ENCODE data around the gene TNNT3.

Gene TNNT3

DNA sequence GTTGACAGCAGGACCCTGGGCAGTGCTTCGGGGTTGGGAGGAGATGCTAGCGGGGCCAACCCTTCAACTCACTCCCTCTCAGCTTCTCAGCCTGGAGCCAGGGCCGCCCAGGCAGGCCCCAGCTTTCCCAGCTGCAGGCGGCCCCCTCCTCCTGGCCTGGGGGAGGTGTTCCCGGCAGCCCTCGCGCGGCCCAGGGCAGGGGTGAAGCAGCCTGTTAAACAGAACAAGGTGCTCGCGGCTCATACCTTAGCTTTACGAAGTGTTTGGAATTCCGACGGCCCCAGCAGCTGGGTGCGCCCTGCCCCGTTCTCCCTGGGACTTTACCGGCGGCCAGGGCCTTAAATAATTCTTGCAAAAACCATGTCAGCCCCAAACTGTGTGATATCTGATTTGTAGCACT is 44.8 kb downstream of the TNNT3 start:
- DNase-seq = no peak

DNA sequence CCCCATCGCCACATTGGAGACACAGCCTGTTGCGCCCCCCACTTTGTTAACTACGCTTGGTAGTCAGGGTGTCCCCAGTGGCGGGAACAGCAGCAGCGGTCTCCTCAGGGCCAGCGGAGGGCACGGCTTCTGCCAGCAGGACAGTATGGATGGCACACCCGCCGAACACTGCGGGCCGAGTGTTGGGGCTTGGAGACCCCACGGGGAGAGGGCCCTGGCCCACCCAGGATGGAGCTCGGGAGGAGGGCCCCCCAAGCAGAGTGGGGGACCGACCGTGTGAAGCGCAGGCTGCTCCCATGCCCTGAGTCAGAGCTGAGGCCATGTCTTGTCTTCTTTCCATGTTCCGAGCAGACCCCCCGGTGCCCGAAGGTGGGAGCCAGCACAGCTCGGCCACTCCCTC is 45.5 kb downstream of the TNNT3 start:
- no peak for DNase-seq

DNA sequence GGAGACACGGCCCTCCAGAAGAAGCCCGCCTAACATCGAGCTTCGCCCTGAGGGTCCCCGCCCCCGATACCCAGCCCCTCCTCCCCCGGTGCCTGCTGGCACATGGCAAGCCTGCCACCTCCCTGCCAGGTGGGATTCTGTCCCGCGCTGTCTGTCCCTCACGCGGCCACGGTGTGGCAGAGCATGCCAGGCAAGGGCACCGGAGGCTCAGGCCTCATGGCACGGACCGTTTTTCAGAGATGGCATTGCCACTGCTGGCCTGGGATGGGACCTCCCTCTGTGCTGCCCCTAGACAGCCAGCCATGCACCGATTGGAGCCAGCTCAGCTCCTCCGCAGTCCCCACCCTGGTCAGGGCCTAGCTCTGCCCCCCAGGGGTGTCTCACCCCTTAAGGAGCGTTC is 47.0 kb downstream of the TNNT3 start:
- no peak for DNase-seq

DNA sequence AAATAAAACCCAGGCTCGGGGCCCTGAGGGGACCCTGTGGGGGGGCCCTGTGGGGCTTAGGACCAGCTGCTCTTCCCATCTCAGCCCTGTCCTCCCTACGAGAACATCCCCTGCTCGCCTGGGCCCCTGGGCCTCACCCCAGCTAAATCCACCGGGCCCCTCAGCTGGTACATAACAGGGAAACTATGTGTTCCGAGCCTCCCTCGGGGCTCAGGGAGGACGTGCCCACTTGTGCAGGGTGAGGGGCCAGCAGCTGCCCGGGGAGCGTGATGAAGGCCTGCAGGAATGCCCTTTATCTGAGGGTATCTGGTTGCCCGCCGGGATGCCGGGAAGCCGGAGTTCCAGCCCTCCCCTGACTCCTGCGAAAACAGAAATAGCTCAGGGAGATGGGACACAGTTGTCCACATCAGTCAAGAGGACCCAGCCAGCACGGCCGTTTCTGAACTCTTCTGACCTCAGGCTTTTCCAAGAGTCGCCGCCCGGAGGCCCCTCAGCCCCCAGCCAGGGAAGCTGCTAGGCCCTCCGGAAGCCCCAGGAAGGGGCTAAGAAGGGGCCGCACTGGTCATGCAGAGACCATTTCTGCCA is 48.2 kb downstream of the TNNT3 start:
- DNase-seq = no peak

DNA sequence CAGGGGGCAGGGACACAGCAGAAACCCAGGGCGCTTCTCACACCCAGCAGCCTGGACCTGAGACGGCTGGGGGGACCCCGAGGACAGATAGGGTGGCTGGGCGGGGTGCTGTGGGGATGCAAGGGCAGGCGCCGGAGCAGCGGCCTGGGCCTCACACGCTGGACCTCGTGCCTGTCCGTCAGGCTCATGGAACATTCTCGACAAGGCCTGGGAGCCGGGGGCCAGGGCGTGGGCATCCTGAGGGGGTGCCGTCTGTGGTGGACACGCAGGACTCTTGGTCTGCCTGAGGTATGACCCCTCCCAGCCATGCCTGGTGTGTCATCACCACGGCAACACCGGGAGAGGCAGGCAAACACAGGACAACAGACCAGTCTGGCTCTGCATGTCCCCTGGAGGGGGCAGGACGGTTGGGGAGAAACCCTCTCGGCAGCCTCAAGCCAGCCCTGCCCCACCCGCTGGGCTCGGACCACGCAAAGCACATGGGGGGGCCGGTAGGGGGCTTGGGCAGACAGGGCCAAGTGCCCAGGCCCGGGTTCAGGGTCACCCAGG is 49.0 kb downstream of the TNNT3 start:
- DNase-seq = no peak

DNA sequence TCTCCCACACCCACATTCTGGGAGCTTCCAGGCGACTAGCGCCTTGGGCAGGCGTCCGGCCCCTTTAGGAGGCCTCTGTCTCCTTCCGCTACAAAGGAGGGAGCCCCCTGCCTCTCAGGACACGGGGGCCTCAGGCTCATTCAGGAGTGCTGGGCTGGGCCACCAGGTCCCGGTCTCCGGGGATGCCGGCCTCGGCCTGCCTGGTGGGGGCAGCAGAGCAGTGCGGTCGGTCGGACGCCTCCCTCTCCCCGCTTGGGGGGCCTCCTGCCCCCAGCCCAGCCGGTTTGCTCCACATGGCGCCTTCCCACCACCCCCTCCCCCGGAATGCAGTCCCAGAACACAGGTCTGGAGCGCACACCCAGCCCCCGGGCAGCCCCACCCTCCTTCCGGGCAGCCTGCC is 49.5 kb downstream of the TNNT3 start:
- DNase-seq = no peak

DNA sequence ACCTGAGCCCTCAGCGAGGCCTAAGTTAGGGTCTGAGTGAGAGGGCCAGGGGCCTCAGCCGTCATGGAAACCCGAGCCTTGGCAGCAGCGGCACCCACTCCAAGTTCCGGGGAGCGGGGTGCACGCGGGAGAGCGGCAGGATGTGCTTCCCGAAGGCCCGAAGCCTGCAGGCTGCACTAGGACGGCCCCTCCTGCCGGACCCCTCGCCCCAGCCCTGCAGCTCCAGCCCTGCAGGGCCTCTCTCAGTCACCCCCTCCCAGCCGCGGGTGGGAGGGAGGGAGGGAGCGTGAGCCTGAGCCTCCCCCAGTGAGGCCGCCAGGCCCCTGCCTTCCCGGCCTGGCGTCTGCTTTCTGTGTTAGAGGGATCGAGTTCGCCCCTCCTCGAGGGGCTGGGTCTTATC is 50.3 kb downstream of the TNNT3 start:
- no peak for DNase-seq

DNA sequence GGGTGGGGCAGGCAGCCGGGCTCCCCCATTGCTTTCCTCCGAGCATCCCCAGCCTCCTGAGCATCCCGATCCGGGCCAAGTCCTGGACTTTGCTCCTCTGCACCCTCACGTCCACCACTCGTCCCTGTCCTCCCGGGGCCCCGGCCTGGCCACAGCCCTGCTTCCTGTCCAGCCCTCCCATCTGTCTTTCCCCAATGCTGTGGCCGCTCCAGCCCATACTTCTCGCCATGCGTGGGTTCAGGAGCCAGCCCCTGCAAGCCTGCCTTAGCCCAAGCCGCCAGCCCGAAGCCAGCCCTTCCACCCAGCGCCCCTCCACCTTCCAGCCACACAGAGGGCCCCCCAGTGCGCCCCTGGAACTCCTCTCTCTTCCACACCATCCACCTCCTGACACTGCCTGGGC is 51.5 kb downstream of the TNNT3 start:
- no peak for DNase-seq

DNA sequence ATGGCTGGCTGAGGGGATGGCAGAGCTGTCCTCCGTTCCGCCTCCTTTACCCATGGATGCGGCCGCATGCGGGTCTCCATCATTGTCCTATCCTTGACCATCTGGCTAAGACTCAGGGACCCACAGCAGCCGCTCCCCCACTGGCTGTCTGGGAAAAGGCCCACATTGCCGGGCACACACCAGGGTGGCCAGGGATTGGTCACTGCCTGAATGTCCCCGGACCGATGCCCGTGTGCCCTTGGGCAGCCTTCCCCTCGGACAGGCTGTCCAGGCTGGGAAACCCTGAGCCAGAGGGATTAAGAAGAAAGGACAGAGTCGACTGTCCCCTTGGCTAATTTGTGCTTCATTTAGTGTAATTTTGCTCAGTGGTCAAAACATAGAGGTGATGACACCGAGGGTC is 55.7 kb downstream of the TNNT3 start:
- DNase-seq = no peak

DNA sequence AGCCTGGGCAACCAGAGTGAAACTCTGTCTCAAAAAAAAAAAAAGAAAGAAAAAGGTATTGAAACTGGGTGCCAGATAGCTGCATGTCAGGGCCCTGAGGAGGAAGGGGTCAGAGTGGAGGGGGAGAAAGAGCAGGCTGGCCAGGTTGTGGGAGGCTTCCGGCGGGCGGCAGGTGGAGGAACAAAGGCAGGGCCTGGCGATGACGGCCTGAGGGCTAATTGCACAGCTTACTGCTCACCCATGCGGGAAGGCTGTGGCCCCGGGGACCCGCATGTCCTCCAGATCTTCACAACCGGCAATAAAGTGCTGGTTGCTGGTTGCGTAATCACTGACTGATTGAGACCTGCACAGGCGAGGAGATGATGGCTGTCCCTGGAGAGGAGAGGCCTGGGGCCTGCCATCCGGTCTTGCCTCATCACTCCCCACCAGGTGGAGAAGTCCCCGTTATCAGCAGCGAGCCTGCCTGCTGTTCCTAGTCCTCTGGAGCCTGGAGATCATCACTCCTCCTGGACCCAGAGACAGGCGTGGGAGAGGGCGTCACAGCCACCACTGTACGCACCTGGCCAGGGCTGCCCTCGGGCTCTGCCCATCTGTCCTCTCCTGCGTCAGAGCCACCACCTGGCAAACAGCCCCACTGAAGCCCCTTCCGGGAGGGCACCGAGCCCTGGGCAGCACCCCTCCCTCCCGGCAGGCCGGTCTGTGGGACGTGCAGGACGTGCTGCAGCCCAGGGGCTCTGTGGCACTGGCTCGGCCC is 59.4 kb downstream of the TNNT3 start:
- DNase-seq = no peak

DNA sequence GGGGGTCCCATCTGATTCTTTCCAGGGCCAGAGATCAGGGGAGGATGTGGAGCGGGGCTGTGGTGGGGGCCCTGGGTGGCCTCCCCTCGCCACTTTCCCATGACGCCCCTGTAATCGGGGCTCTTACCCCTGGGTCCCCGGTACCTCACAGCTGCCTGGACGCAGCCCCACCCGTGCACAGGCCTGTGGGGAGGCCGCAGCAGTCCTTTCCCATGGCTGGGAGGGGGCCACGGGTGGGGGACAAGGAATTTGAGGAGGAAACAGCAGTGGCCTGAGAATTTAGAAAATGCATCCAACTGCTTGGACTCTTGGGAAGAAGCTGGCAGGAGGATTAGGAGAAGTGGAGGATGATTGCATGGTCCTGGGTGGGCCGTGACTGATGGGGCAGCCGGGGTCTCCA is 60.1 kb downstream of the TNNT3 start:
- no peak for DNase-seq

DNA sequence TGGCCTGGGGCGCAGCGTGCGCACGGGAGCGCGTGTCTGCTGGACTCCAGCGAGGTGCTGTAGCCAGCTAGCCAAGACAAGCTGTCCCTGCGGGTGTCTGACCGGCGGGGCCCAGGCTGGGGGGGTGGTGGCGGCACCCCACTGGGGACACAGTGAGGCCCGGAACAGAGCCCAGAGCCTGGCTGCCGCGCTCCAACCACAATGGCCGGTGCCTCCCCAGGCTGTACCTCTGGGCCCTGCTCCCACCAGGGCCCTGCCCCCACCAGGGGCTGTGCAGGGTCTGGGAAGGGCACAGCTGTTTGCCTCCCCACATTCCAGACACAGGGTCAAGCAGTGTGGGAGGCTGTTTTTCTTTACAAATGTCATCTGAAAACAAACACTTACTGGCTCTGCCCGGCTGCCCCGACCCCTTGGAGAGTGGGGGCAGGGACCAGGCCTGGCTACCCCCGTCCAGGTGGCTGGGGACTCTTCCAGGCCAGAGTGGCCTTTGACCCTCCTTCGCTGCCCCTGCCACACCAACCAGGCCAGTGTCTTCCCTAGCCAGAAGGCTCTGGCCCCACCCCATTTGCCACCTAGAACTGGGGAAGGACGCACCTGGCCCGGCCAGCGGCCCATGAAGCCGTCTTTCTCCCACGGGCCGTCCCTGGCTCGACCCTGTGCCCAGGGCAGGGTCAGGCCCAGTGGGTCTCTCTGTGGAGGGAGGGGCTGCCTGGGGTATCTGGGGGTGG is 63.5 kb downstream of the TNNT3 start:
- no peak for DNase-seq

DNA sequence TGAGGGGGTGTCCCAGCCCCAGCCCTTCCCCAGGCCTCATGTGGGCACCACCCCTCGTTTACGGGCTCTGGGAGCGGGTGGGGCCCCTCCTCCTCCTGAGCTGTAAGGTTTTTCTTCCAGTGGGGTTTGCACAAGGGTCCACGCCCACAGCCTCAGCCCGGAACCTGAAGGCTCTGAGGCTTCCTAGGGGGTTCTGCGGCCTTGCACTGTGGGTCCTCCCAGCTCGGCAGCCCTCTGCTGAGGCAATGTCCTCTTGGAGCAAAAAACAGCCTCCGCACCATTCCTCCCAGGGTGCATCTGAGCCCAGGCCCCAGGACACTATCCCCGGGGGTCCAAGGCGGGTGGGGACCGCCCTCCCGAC is 64.1 kb downstream of the TNNT3 start:
- DNase-seq = no peak

DNA sequence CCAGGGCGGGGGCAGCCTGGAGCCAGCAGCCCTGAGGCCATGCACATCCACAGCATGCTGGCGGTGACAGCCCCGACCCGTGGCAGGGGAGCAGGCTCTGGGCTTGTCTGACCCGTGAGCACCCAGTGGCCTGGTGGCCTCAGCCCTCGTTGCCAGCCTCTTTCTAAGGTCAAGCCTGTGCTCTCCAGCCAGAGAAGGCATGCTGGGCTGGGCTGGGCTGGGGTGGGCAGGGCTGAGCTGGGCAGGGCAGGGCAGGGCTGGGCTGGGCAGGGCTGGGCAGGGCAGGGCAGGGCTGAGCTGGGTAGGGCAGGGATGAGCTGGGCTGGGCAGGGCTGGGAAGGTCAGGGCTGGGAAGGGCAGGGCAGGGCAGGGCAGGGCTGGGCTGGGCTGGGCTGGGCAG is 67.5 kb downstream of the TNNT3 start:
- DNase-seq = no peak

DNA sequence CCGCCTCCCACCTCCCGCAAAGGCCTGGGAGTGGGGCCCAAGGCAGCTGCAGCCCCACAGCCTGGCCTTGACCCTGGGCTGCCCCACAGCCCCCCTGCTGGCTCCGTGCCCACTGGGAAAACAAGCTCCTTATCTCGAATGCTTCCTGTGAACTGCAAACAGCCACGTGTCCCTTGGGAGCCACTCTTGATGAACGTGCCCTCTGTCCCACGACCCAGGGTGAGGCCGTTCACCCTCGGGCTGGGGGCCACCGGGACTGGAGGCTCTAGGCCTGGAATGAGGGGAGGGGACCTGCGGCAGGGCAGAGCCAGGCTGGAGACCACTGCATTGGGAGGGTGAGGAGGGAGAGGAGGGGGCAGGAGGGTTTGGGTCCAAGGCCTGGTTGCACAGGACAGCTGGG is 68.7 kb downstream of the TNNT3 start:
- DNase-seq = no peak

Measured in activated CD4-positive, alpha-beta T cell treated with anti-CD3 and anti-CD28 coated beads for 48 hours (primary cell).